ENCODE measurements around the gene MNT. TPM values are rescaled to one million over a fixed set of nuclear protein-coding genes. Genes with fewer than 3 reads are reported as not detected.
A peak's percentile ranks its signal among the peaks of the same experiment; 100 is the strongest.

The MNT gene
- total and polyA plus RNA-seq, 2 of the 8 experiments (the other 6 are each of a cell fraction or from before 2014, with no cell fraction given) = 5.0 to 17.3 TPM

DNA sequence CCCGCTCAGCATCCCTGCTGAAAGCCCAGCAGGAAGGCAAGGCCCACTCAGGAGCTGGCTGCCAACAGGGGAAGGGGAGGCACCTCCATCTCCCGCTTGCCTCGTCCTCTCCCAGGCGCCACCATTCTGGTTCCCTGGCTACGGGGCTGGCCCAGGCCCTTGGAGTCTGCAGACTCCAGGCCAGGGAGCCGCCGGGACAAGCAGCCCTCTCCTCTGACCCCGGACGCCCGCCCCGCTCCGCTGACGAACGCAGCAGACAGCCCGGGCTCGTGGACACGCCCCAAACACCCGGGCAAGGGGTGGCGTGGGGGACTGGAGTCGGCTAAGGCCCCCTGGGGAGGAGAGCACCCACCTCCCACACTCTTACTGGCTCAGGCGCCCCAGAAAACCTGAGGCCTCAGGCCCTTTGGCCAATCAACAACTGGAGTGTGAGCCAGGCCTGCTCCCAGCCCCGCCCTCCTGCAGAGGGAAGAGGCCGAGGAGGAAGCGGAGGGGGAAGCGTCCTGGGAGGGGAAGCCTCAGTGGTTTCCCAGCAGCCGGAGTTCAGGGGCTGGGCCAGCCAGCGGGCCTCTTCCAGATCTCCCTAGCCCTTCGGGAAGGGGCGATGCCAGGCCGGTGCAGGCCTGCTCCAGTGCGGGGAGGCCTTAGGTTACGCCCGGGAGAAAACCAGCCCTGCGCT is 4.2 kb downstream of the MNT start (continued):
- TF ChIP-seq SIN3A (conservative IDR thresholded peaks at IDR 0.05 in 1 of 2, IDR thresholded peaks at IDR 0.05 in 1 of 2; ENCODE audit: low read depth in 1 of 2, low read length in 2 of 2) (peak; percentile 17 to 68; a peak in 1 of 4 replicates), KDM4A (IDR thresholded peaks at IDR 0.05; ENCODE audit: low read depth, low read length, severe bottlenecking) (no peak), HDAC2 (IDR thresholded peaks at IDR 0.05; ENCODE audit: borderline replicate concordance in 1 of 2, low read depth in 2 of 2, low read length in 2 of 2) (peak in 1 of 2 experiments; percentile 83; a peak in 1 of 4 replicates), BCL11A (IDR thresholded peaks at IDR 0.05; ENCODE audit: low read depth in 2 of 2, low read length in 2 of 2) (no peak)
- TF ChIP-seq, protein P1, sequence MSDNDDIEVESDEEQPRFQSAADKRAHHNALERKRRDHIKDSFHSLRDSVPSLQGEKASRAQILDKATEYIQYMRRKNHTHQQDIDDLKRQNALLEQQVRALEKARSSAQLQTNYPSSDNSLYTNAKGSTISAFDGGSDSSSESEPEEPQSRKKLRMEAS (IDR thresholded peaks at IDR 0.05) = peak; percentile 24; the same call in 1 of the 2 replicates
